Measurements from ENCODE around the gene SMPD3. TPM values are rescaled to one million over a fixed set of nuclear protein-coding genes. Genes with fewer than 3 reads are reported as not detected.

SMPD3 gene
- total and polyA plus RNA-seq, 2 donors (not counting 3 experiments of a cell fraction or from before 2014, with no cell fraction given) = not detected

DNA sequence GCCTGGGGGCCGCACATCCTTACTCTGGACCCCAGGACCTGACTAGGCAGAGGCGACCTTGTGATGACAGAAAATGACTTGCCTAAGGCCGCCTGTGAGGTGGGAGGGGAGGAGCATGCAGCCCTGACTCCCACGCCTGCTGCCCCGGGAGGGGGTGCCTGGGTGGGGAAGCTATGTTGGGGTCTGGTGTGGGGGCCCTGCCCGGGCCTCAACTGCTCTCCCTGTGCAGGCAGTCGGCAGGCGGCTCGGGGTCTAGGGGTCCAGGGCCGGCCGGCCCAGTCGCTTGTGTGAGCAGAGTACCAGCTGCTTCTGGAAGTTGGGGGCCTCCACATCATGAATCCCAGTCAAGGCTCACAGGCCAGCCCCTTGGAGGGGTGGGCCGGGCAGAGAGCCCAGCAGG, 89.4 kb downstream of the SMPD3 start:
- FAIRE-seq = no peak
- H3K9me3 ChIP-seq (replicated peaks; ENCODE audit: control insufficient read depth, insufficient read depth, low read length) = no peaks in the 10 kb centered on the region
- no peak overlapping the region for H3K9ac ChIP-seq (replicated peaks; ENCODE audit: extremely low read depth, insufficient read depth, low read length)
- no TSS peak for BruUV-seq (replicated peaks)
- no peak overlapping the region for H2AFZ ChIP-seq (ENCODE audit: low read depth, low read length)
- H3K27me3 ChIP-seq (ENCODE audit: control insufficient read depth in 2 of 2, insufficient read depth in 2 of 2, low read length in 2 of 2) = no peaks in the 10 kb centered on the region
- no peak for DNase-seq (ENCODE audit: low read depth, low spot score)
- POLR2A ChIA-PET = no interaction called here
- no peaks in the 10 kb centered on the region for H3K9me1 ChIP-seq (replicated peaks; ENCODE audit: control insufficient read depth, extremely low read depth, insufficient read depth, low read length)
- CTCF ChIA-PET = no interaction called here
- H3K4me3 ChIP-seq (replicated peaks in 1 of 3; ENCODE audit: insufficient read depth in 1 of 3, low read depth in 1 of 3, low read length in 3 of 3) = no peak overlapping the region
- H3K4me1 ChIP-seq (ENCODE audit: control insufficient read depth, extremely low read depth, insufficient read depth, low read length) = no peaks in the 10 kb centered on the region
- dilution Hi-C loops (cut with MboI; ENCODE audit: extremely low pct_ligation_motif_present, low sequenced_read_pairs) = no loop called here
- intact Hi-C loops (cut with micrococcal nuclease) = no loop called here
- H4K20me1 ChIP-seq (replicated peaks; ENCODE audit: control insufficient read depth, extremely low read depth, insufficient read depth, low read length) = no peaks in the 10 kb centered on the region
- TF ChIP-seq JUN (IDR thresholded peaks at IDR 0.05; ENCODE audit: borderline replicate concordance, insufficient read depth, insufficient read length, low read depth) (no peak), EZH2 (IDR thresholded peaks at IDR 0.05; ENCODE audit: borderline replicate concordance, low read depth, low read length, severe bottlenecking) (no peak), FOS (IDR thresholded peaks at IDR 0.05; ENCODE audit: borderline replicate concordance, insufficient read depth, low read length) (no peak), CTCF (IDR thresholded peaks at IDR 0.05; ENCODE audit: extremely low read depth in 1 of 2, insufficient read depth in 1 of 2, low read depth in 1 of 2, low read length in 2 of 2) (no peak), MYC (IDR thresholded peaks at IDR 0.05; ENCODE audit: low read depth, low read length) (no peak), GATA2 (IDR thresholded peaks at IDR 0.05; ENCODE audit: insufficient read depth, insufficient read length, low read depth, low read length) (no peak), POLR2AphosphoS5 (IDR thresholded peaks at IDR 0.05; ENCODE audit: insufficient read depth, low read depth, low read length) (no peak), POLR2A (IDR thresholded peaks at IDR 0.05; ENCODE audit: low read depth, low read length) (no peak)
- TF ChIP-seq, protein P1, sequence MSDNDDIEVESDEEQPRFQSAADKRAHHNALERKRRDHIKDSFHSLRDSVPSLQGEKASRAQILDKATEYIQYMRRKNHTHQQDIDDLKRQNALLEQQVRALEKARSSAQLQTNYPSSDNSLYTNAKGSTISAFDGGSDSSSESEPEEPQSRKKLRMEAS (IDR thresholded peaks at IDR 0.05; ENCODE audit: insufficient read depth, insufficient read length) = no peak
- no peak overlapping the region for H3K27ac ChIP-seq (ENCODE audit: insufficient read depth, low read depth, low read length)
- H3K36me3 ChIP-seq (ENCODE audit: control insufficient read depth in 2 of 2, extremely low read depth in 1 of 2, insufficient read depth in 2 of 2, low read length in 2 of 2) = peaks cover 0 to 28% of the 10 kb centered on the region in 2 experiments
- no peaks in the 10 kb centered on the region for H3K79me2 ChIP-seq (ENCODE audit: control insufficient read depth, insufficient read depth, low read length)
- H3K4me2 ChIP-seq (ENCODE audit: insufficient read depth, low read length) = no peak overlapping the region

All from endothelial cell of umbilical vein (primary cell).